Renal cortex interstitium (tissue), 3 donors: Measurements from ENCODE around the gene GOLGA8O. TPM values are rescaled to one million over a fixed set of nuclear protein-coding genes. Genes with fewer than 3 reads are reported as not detected.

Experiments
- polyA plus RNA-seq, 3 donors: library from polyadenylated mRNA; unstranded; fragments of 120-200 nt; gene quantifications; one replicate each; pipeline ENCODE4 v1.2.1, GENCODE V29; 2013; ENCODE audit not compliant: insufficient read length in 3 of 3

The GOLGA8O gene
- polyA plus RNA-seq, 3 donors, result 0.42 to 1.5 (median 0.73) TPM

Other genes starting within 250 kb of the GOLGA8O start
- gene GOLGA8K, start 52.3 kb downstream of the GOLGA8O start, polyA plus RNA-seq, result 1 to 10 TPM; 2.4 to 4.4 (median 2.9) TPM
- 10 to 100 TPM; 14.8 to 42.2 (median 19.7) TPM for gene GOLGA8N, start 137.8 kb upstream of the GOLGA8O start, polyA plus RNA-seq
- gene ARHGAP11A, start 159.9 kb upstream of the GOLGA8O start, polyA plus RNA-seq, result 10 to 100 TPM; 26.0 to 38.9 (median 38.1) TPM
- gene SCG5, start 186.1 kb upstream of the GOLGA8O start, polyA plus RNA-seq, result 10 to 100 TPM; 19.0 to 31.4 (median 26.6) TPM